A549 (cell line): Measurements from ENCODE around the gene MR1. TPM values are rescaled to one million over a fixed set of nuclear protein-coding genes. Genes with fewer than 3 reads are reported as not detected.

Experiments
- BCL3 ChIP-seq: fragments of >200 bp; sonication (Bioruptor Twin); formaldehyde crosslinking; IDR thresholded peaks from 3 replicates; pipeline ENCODE4 v1.6.1; 2016
- BHLHE40 ChIP-seq: IDR thresholded peaks from 2 replicates; pipeline ENCODE4 v1.6.1; 2012; ENCODE audit warnings: low read depth, low read length, inconsistent platforms
- CBX2 ChIP-seq: fragments of 200-600 bp; sonication (generic); IDR thresholded peaks from 2 replicates; pipeline ENCODE4 v1.6.1; 2016; ENCODE audit warnings: low read depth, mild to moderate bottlenecking, borderline replicate concordance
- CEBPB ChIP-seq, 2 experiments: fragments of >200 bp in 1 of 2; sonication (Bioruptor Twin) in 1 of 2; formaldehyde crosslinking in 1 of 2; IDR thresholded peaks; 2 replicates each; pipeline ENCODE4 v1.6.1; 2012 to 2016
- CHD2 ChIP-seq: fragments of 150-350 bp; IDR thresholded peaks from 2 replicates; pipeline ENCODE4 v1.6.1; 2014; ENCODE audit warnings: low read length; ENCODE audit not compliant: partially characterized antibody
- CHD4 ChIP-seq: fragments of 200-600 bp; sonication (generic); IDR thresholded peaks from 2 replicates; pipeline ENCODE4 v1.6.1; 2016; ENCODE audit warnings: antibody characterized with exemption, mild to moderate bottlenecking, borderline replicate concordance
- CTCF ChIP-seq: fragments of >200 bp; sonication (Bioruptor Twin); formaldehyde crosslinking; IDR thresholded peaks from 3 replicates; pipeline ENCODE4 v1.5.1; 2016
- EP300 ChIP-seq, 2 experiments: fragments of >200 bp; sonication (Bioruptor Twin); formaldehyde crosslinking; IDR thresholded peaks; 2 replicates in 1 of 2; 3 replicates in 1 of 2; pipeline ENCODE4 v1.6.1; 2016 to 2017
- FOSL2 ChIP-seq, 2 experiments: fragments of 450-650 bp in 1 of 2; fragments of >200 bp in 1 of 2; sonication (Bioruptor Twin) in 1 of 2; formaldehyde crosslinking; IDR thresholded peaks; 2 replicates each; pipeline versions ENCODE4 v1.5.0 to v1.6.1; 2016 to 2020; ENCODE audit warnings: mild to moderate bottlenecking in 1 of 2, moderate library complexity in 1 of 2
- FOXS1 ChIP-seq: fragments of 250-450 bp; sonication (Bioruptor Pico); IDR thresholded peaks from 2 replicates; pipeline ENCODE4 v1.5.0; 2020; ENCODE audit warnings: mild to moderate bottlenecking, moderate library complexity
- GATA3 ChIP-seq: IDR thresholded peaks from 2 replicates; pipeline ENCODE4 v1.6.1; 2012; ENCODE audit warnings: borderline replicate concordance
- HEYL ChIP-seq: fragments of 250-450 bp; sonication (Bioruptor Pico); IDR thresholded peaks from 2 replicates; pipeline ENCODE4 v1.8.0; 2021; ENCODE audit warnings: mild to moderate bottlenecking, moderate library complexity
- HMGXB4 ChIP-seq: fragments of 250-450 bp; sonication (Bioruptor Pico); IDR thresholded peaks from 2 replicates; pipeline ENCODE4 v1.5.0; 2021; ENCODE audit warnings: mild to moderate bottlenecking, moderate library complexity, borderline replicate concordance
- HOXB13 ChIP-seq: fragments of 250-450 bp; sonication (Bioruptor Pico); IDR thresholded peaks from 2 replicates; pipeline ENCODE4 v1.5.0; 2020; ENCODE audit warnings: low read depth, mild to moderate bottlenecking, moderate library complexity
- JUN ChIP-seq, 2 experiments: fragments of >200 bp; sonication (Bioruptor Twin); formaldehyde crosslinking; IDR thresholded peaks; 2 replicates in 1 of 2; 3 replicates in 1 of 2; pipeline ENCODE4 v1.6.1; 2016 to 2017
- MAX ChIP-seq: IDR thresholded peaks from 2 replicates; pipeline ENCODE4 v1.6.1; 2012
- NFE2L2 ChIP-seq: fragments of 150-350 bp; conservative IDR thresholded peaks from 2 replicates; pipeline ENCODE4 v1.6.1; 2014; ENCODE audit warnings: low read length
- NR3C1 ChIP-seq: fragments of >200 bp; sonication (Bioruptor Twin); formaldehyde crosslinking; IDR thresholded peaks from 3 replicates; pipeline ENCODE4 v1.6.1; 2017
- POLR2AphosphoS2 ChIP-seq: conservative IDR thresholded peaks from 2 replicates; pipeline ENCODE4 v1.6.1; 2012; ENCODE audit warnings: low read length, improper control_type of control experiment, inconsistent platforms
- RAD21 ChIP-seq, 2 experiments: fragments of >200 bp in 1 of 2; sonication (Bioruptor Twin) in 1 of 2; formaldehyde crosslinking in 1 of 2; IDR thresholded peaks in 1 of 2; conservative IDR thresholded peaks in 1 of 2; 2 replicates in 1 of 2; 3 replicates in 1 of 2; pipeline ENCODE4 v1.6.1; 2012 to 2018; ENCODE audit warnings: inconsistent platforms in 1 of 2
- RCOR1 ChIP-seq: fragments of 150-350 bp; IDR thresholded peaks from 2 replicates; pipeline ENCODE4 v1.6.1; 2014; ENCODE audit warnings: antibody characterized with exemption, low read length, low read depth
- REST ChIP-seq: fragments of 200-600 bp; sonication (generic); IDR thresholded peaks from 2 replicates; pipeline ENCODE4 v1.6.1; 2016; ENCODE audit warnings: antibody characterized with exemption, mild to moderate bottlenecking, moderate library complexity
- RFX5 ChIP-seq: fragments of 450-650 bp; IDR thresholded peaks from 2 replicates; pipeline ENCODE4 v1.7.1; 2014; ENCODE audit warnings: antibody characterized with exemption, mild to moderate bottlenecking, moderate library complexity
- RNF2 ChIP-seq: fragments of 200-600 bp; sonication (generic); IDR thresholded peaks from 2 replicates; pipeline ENCODE4 v1.6.1; 2016; ENCODE audit warnings: low read depth, mild to moderate bottlenecking, antibody characterized with exemption, moderate library complexity, borderline replicate concordance
- SREBF2 ChIP-seq: fragments of 450-650 bp; IDR thresholded peaks from 2 replicates; pipeline ENCODE4 v1.6.1; 2014; ENCODE audit warnings: mild to moderate bottlenecking, moderate library complexity
- TP53 ChIP-seq: fragments of 250-450 bp; sonication (Bioruptor Pico); IDR thresholded peaks from 2 replicates; pipeline ENCODE4 v1.5.0; 2021; ENCODE audit warnings: mild to moderate bottlenecking, moderate library complexity
- USF2 ChIP-seq: fragments of 450-650 bp; IDR thresholded peaks from 2 replicates; pipeline ENCODE4 v1.6.1; 2014; ENCODE audit warnings: antibody characterized with exemption
- ZC3H11A ChIP-seq: fragments of 450-650 bp; IDR thresholded peaks from 2 replicates; pipeline ENCODE4 v1.6.1; 2014; ENCODE audit warnings: antibody characterized with exemption, mild to moderate bottlenecking
- ZFP36 ChIP-seq: fragments of 450-650 bp; IDR thresholded peaks from 2 replicates; pipeline ENCODE4 v1.6.1; 2014; ENCODE audit warnings: borderline replicate concordance; ENCODE audit not compliant: partially characterized antibody
- polyA plus RNA-seq, 4 experiments: library from polyadenylated mRNA; depleted of rRNA in 3 of 4; stranded (reverse); fragments of >200 nt; fragmentation: RNase III in 1 of 4; extraction: RNeasy Plus Mini Kit Qiagen cat#74134 plus additional on column Dnase treatment in 1 of 4; gene quantifications; 2 replicates in 3 of 4; 3 replicates in 1 of 4; pipeline ENCODE4 v1.2.3, GENCODE V29; 2011 to 2017

Gene MR1
- polyA plus RNA-seq, 2 of the 4 experiments (the other 2 are of a cell fraction) = 8.3 to 17.2 TPM

GRCh38 chr1:181073638-181074037 lies 39.9 kb downstream of the MR1 start (continued):
- TF ChIP-seq REST (no peak), MAX (peak; percentile 62), NFE2L2 (no peak), RAD21 (conservative IDR thresholded peaks at IDR 0.05 in 1 of 2, IDR thresholded peaks at IDR 0.05 in 1 of 2) (peak; percentile 1 to 17; a peak in 2 of 5 replicates), EP300 (IDR thresholded peaks at IDR 0.05) (peak; percentile 64 to 83; a peak in 2 of 5 replicates), RNF2 (no peak), GATA3 (peak; percentile 92), HOXB13 (CRISPR knock-in tag) (no peak; the same call in 1 of the 2 replicates), CHD4 (no peak), FOSL2 (IDR thresholded peaks at IDR 0.05) (peak; percentile 19; the same call in 1 of the 2 replicates), FOSL2 (CRISPR knock-in tag; IDR thresholded peaks at IDR 0.05) (peak; percentile 87), SREBF2 (no peak), JUN (IDR thresholded peaks at IDR 0.05) (peak in 1 of 2 experiments; percentile 64; a peak in 2 of 5 replicates), CTCF (no peak), NR3C1 (no peak), BHLHE40 (no peak), HEYL (CRISPR knock-in tag) (no peak), CHD2 (no peak), HMGXB4 (CRISPR knock-in tag) (no peak), RCOR1 (no peak), FOXS1 (CRISPR knock-in tag) (no peak), RFX5 (no peak), BCL3 (peak; percentile 39; the same call in 1 of the 3 replicates), TP53 (CRISPR knock-in tag) (no peak), USF2 (peak; percentile 81), CEBPB (IDR thresholded peaks at IDR 0.05) (peak in 1 of 2 experiments; percentile 23; a peak in 1 of 4 replicates), CBX2 (no peak), ZFP36 (no peak), ZC3H11A (no peak), POLR2AphosphoS2 (no peak)
